Keratinocyte (primary cell): ENCODE data around the gene TUBB2B.

Source experiments
- CTCF ChIP-seq, 3 experiments: IDR thresholded peaks in 1 of 3; conservative IDR thresholded peaks in 1 of 3; optimal IDR thresholded peaks in 1 of 3; 2 replicates in 2 of 3; 3 replicates in 1 of 3; pipeline versions ENCODE3 to v1.5.1; 2011; ENCODE audit warnings: low read length in 3 of 3, mild to moderate bottlenecking in 3 of 3, moderate library complexity in 2 of 3, control low read depth in 1 of 3, inconsistent platforms in 1 of 3; ENCODE audit not compliant: insufficient read depth in 2 of 3; ENCODE audit errors: extremely low read depth in 1 of 3
- EZH2 ChIP-seq: IDR thresholded peaks from one replicate; pipeline ENCODE4 v1.6.1; 2012; ENCODE audit warnings: inconsistent platforms, mild to moderate bottlenecking, low read length, moderate library complexity

- TF ChIP-seq CTCF (optimal IDR thresholded peaks at IDR 0.05 in 1 of 3, IDR thresholded peaks at IDR 0.05 in 1 of 3, conservative IDR thresholded peaks at IDR 0.05 in 1 of 3; ENCODE audit: extremely low read depth in 1 of 3, insufficient read depth in 2 of 3, low read length in 3 of 3) = no peak
- TF ChIP-seq EZH2 = no peak
Measured at GRCh38 chr6:3261518-3261820, 34.0 kb upstream of the TUBB2B start.
